Motor neuron (in vitro differentiated cells): ENCODE measurements around the gene RBM39. TPM values are rescaled to one million over a fixed set of nuclear protein-coding genes. Genes with fewer than 3 reads are reported as not detected.
A peak's percentile ranks its signal among the peaks of the same experiment; 100 is the strongest.
"Not testable (repeated sequence)": the region's sequence is repeated elsewhere in the genome, so short reads cannot be mapped to it uniquely, and the experiment has no call there.

Source experiments
- ATAC-seq, 8 experiments: fragments of 200-7000 bp; cut with Tn5 transposase; replicated peaks in 6 of 8; 2 replicates each; pipeline ENCODE4 v1.8.0; 2021; ENCODE audit warnings: mild to moderate bottlenecking in 8 of 8, moderate library complexity in 8 of 8
- H3K27ac ChIP-seq, 2 donors: fragments of 250-450 bp; sonication (Bioruptor Pico); 2 replicates each; pipeline ENCODE4 v1.9.0; 2021; ENCODE audit warnings: antibody characterized with exemption in 2 of 2, mild to moderate bottlenecking in 2 of 2, moderate library complexity in 1 of 2
- H3K4me1 ChIP-seq, 2 donors: fragments of 250-450 bp; sonication (Bioruptor Pico); replicated peaks in 1 of 2; 2 replicates each; pipeline ENCODE4 v1.6.1; 2021; ENCODE audit warnings: antibody characterized with exemption in 2 of 2, mild to moderate bottlenecking in 2 of 2, moderate library complexity in 1 of 2
- H3K4me3 ChIP-seq, 5 donors: fragments of 250-450 bp; sonication (Bioruptor Pico); 2 replicates each; pipeline ENCODE4 v1.9.0; 2021; ENCODE audit warnings: antibody characterized with exemption in 5 of 5, mild to moderate bottlenecking in 5 of 5, moderate library complexity in 4 of 5
- WGBS, 10 experiments: fragments of 450-650 bp; shearing (Covaris generic); methylation state at CpG; one replicate each; pipeline ENCODE4 v1.0.0; 2022; 5-methylcytosine and 5-hydroxymethylcytosine counted together
- in situ Hi-C, 9 experiments: fragments of 400-800 bp; cut with MboI; loops; one replicate each; pipeline ENCODE4 v1.15.0; 2021; ENCODE audit warnings: low sequenced_read_pairs in 9 of 9, low pct_unique_long_range_greater_than_20kb in 2 of 9; ENCODE audit not compliant: unreplicated experiment in 9 of 9
- total RNA-seq, 8 experiments: library from RNA; unstranded; fragments of 300-600 nt; gene quantifications; 2 replicates each; pipeline versions ENCODE4 v1.2.3 to v1.2.4, GENCODE V29; 2022

RBM39 gene
- total RNA-seq, 8 experiments from 2014 or later, result 254 to 567 (median 319) TPM

DNA sequence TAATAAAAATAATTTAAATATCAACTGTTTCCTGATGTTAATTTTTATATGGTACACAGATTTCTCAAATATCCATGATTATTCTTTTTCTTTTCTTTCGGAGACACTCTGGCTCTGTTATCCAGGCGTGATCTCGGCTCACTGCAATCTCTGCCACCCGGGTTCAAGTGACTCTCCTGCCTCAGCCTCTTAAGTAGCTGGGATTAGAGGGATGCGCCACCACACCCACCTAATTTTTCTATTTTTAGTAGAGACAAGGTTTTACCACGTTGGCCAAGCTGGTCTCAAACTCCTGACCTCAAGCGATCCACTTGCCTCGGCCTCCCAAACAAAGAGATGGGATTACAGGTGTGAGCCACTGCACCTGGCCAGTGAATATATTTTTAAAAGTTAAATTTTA is 22.3 kb downstream of the RBM39 start:
- 42 to 100% (median 87%) methylated on average over 2 to 7 of the region's 8 CpGs; no CpG with 5 or more reads in 1 of the 10 experiments for WGBS, 10 experiments
- in situ Hi-C loops, result loop anchor here in 1 of 9 experiments (25.0 kb wide), 1 partner anchor 168 kb away; no protein-coding TSS in a partner anchor
- H3K4me3 ChIP-seq, result no peak overlapping the region
- no peak for ATAC-seq
- no peak overlapping the region for H3K27ac ChIP-seq
- H3K4me1 ChIP-seq, result no peaks in the 10 kb centered on the region

DNA sequence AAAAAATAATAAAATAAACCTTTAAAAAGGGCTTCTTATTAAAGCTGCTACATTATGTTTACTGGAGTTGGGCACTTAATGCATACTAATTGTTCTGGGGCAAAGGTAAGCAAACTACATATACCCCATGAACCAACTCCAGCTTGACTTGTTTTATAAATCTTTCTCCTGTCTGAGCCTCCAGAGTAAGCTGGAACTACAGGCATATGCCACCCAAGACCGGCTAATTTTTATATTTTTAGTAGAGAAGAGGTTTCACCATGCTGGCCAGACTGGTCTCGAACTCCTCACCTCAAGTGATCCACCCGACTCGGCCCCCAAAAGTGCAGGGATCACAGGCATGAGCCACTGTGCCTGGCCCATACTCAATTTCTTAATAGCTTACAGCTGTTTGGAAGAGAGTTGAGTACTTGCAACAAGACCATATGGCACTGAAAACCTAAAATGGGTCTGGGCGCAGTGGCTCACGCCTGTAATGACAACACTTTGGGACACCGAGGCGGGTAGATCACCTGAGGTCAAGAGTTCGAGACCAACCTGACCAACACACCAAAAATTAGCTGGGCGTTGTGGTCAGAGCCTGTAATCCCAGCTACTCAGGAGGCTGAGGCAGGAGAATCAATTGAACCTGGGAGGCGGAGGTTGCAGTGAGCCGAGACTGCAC is 23.0 kb downstream of the RBM39 start:
- in situ Hi-C loops, result loop anchor here in 1 of 9 experiments (25.0 kb wide), 1 partner anchor 168 kb away; no protein-coding TSS in a partner anchor
- ATAC-seq, result peak in 1 of 8 experiments; percentile 3

GRCh38 chr20:35718321-35718720 is 23.7 kb downstream of the RBM39 start:
- not testable (repeated sequence) for H3K4me3 ChIP-seq, H3K4me1 ChIP-seq, H3K27ac ChIP-seq
- in situ Hi-C loops, result loop anchor here in 1 of 9 experiments (25.0 kb wide), 1 partner anchor 169 kb away; no protein-coding TSS in a partner anchor
- WGBS, 10 experiments, result 75 to 100% (median 92%) methylated on average over 1 to 7 of the region's 8 CpGs; no CpG with 5 or more reads in 3 of the 10 experiments
- ATAC-seq, result peak in 1 of 8 experiments; percentile 15

More for the DNA sequence above, 23.0 kb downstream of the RBM39 start:
- WGBS, 10 experiments, result 41 to 100% (median 88%) methylated on average over 1 to 10 of the region's 12 CpGs; no CpG with 5 or more reads in 1 of the 10 experiments
- Histone ChIP-seq H3K27ac (no peak overlapping the region), H3K4me1 (no peaks in the 10 kb centered on the region), H3K4me3 (no peak overlapping the region)

DNA sequence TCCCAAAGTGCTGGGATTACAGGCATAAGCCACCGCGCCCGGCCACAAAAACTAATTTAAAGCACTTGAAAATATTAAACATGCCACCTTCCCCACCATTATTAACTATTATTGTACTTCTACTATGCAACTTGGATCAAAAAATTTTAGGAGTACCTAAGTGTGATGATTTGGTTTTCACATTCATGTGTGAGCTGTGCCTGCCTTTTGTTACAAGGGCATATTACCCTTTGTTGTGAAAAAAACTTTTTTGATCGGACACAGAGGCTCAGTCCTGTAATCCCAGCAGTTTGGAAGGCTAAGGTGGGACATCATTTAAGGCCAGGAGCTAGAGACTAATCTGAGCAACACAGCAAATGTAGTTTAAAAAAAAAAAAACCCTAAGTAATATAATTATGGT is 25.7 kb downstream of the RBM39 start:
- in situ Hi-C loops, result loop anchor here in 1 of 9 experiments (25.0 kb wide), 1 partner anchor 171 kb away; no protein-coding TSS in a partner anchor
- Histone ChIP-seq H3K4me3 (no peak overlapping the region), H3K4me1 (peaks cover 0 to 7% of the 10 kb centered on the region in 2 donors), H3K27ac (no peak overlapping the region)
- WGBS, 10 experiments, result 83 to 100% (median 100%) methylated on average over 1 to 3 of the region's 4 CpGs; no CpG with 5 or more reads in 4 of the 10 experiments
- ATAC-seq, result no peak

- in situ Hi-C loops, result loop anchor here in 1 of 9 experiments (25.0 kb wide), 1 partner anchor 172 kb away; no protein-coding TSS in a partner anchor
- Histone ChIP-seq H3K4me3 (no peak overlapping the region), H3K4me1 (peaks cover 4 to 8% of the 10 kb centered on the region in 2 donors), H3K27ac (no peak overlapping the region)
- ATAC-seq, result no peak
- WGBS, 10 experiments, result 60 to 100% (median 94%) methylated on average over 1 to 2 of the region's 2 CpGs; no CpG with 5 or more reads in 2 of the 10 experiments
Observed at GRCh38 chr20:35715652-35716051, 26.4 kb downstream of the RBM39 start.

DNA sequence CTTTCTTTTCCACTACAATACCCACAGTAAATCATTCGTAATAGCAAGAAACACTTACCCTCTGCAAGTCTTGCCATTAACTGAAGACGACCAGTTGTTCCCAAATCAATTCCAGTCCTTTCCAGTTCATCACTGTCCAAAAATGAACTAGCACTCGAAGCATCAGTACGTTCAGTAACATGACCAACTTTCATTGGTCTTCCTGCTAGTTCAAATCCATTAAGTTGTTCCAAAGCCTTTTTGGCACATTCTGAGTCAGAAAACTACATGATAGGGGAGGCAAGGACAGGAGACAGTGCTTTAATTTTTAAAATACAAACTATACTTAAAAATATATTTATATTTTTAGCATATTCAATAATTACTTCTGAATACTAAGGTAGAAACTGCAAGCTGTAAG is 27.9 kb downstream of the RBM39 start:
- Histone ChIP-seq H3K27ac (no peak overlapping the region), H3K4me1 (peaks cover 15 to 17% of the 10 kb centered on the region in 2 donors), H3K4me3 (no peak overlapping the region)
- no peak for ATAC-seq
- in situ Hi-C loops, result loop anchor here in 1 of 9 experiments (25.0 kb wide), 1 partner anchor 173 kb away; no protein-coding TSS in a partner anchor
- WGBS, 10 experiments, result 41 to 100% (median 98%) methylated on average over 1 to 4 of the region's 4 CpGs; no CpG with 5 or more reads in 1 of the 10 experiments

DNA sequence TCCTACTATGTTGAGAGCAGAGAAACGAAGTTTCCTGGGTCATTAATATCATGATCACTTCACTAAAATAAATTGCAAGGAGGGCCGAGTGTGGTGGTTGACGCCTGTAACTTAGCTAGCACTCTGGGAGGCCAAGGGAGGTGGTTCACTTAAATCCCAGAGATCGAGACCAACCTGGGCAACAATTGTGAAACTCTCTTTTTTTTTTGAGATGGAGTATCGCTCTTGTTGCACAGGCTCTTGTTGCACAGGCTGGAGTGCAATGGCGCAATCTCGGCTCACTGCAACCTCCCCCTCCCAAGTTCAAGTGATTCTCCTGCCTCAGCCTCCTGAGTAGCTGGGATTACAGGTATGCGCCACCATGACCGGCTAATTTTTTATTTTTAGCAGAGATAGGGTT is 28.9 kb downstream of the RBM39 start:
- in situ Hi-C loops, result loop anchor here in 1 of 9 experiments (25.0 kb wide), 1 partner anchor 174 kb away; no protein-coding TSS in a partner anchor
- peaks cover 17% of the 10 kb centered on the region in 2 donors for H3K4me1 ChIP-seq
- ATAC-seq, H3K27ac ChIP-seq, H3K4me3 ChIP-seq: not testable (repeated sequence)
- WGBS, 10 experiments, result 67 to 100% (median 91%) methylated on average over 1 to 8 of the region's 9 CpGs; no CpG with 5 or more reads in 2 of the 10 experiments

- H3K4me3 ChIP-seq, result no peak overlapping the region
- no peak overlapping the region for H3K27ac ChIP-seq
- WGBS, 10 experiments, result 51 to 100% (median 94%) methylated on average over 1 to 5 of the region's 6 CpGs
- ATAC-seq, result no peak
- in situ Hi-C loops, result loop anchor here in 1 of 9 experiments (25.0 kb wide), 1 partner anchor 176 kb away; no protein-coding TSS in a partner anchor
- peaks cover 17% of the 10 kb centered on the region in 2 donors for H3K4me1 ChIP-seq
Observed at GRCh38 chr20:35711588-35712209, 30.4 kb downstream of the RBM39 start.

DNA sequence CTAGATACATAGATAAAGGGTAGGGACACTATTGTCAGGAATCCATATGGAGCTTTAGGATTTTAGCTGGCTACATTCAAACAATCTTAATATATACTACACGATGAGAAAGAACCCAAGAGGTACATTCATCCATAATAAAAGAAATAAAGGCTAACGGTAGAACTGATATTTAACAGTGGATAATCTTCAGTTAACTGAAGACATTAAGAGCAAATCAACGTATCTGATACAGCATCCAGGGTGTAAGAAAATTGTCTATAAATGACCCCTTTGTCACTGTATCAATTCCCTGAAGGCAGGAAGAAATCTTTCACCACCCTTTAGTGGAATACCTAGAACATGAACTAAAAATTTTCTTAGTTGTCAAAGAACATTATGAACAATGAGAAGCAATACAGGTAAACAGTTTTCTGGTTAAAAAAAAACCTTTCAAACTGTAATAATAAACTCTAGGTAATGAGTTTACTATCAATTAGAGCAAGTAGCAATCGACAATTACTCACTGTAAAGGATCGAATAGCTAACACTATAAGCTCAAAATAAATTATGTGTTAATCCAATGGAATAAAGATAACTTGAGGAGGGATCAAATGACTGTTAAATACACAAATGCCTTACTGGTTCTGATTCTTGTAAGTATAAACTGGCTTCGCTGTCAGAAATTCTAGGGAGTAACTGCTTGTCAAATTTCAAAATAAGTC is 31.0 kb downstream of the RBM39 start:
- 26 to 97% (median 89%) methylated on average over 3 to 6 of the region's 6 CpGs; no CpG with 5 or more reads in 1 of the 10 experiments for WGBS, 10 experiments
- no peak for ATAC-seq
- H3K4me3 ChIP-seq, result no peak overlapping the region
- no peak overlapping the region for H3K27ac ChIP-seq
- peaks cover 17% of the 10 kb centered on the region in 2 donors for H3K4me1 ChIP-seq
- in situ Hi-C loops, result loop anchor here in 1 of 9 experiments (25.0 kb wide), 1 partner anchor 176 kb away; no protein-coding TSS in a partner anchor

DNA sequence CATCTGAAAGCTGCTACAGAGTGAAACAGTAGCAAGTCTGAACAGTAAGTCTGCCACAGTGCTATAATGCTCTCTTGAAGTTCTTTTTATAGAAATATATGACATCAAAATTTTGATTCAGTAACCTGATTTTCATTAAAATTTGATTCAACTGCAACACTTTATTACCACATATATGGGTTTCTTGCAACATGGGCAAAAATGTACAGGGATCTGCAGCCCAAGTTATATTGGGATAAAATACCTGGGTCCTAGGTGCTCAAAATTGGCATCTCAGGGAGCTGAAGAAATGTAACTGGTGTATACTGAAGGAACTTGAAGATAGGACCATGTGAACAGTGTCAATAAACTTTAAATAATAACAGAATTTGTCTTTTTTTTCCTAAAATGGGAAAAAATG is 32.0 kb downstream of the RBM39 start:
- in situ Hi-C loops, result loop anchor here in 1 of 9 experiments (25.0 kb wide), 1 partner anchor 177 kb away; no protein-coding TSS in a partner anchor
- Histone ChIP-seq H3K4me1 (peaks cover 17% of the 10 kb centered on the region in 2 donors), H3K4me3 (no peak overlapping the region), H3K27ac (no peak overlapping the region)
- no peak for ATAC-seq

DNA sequence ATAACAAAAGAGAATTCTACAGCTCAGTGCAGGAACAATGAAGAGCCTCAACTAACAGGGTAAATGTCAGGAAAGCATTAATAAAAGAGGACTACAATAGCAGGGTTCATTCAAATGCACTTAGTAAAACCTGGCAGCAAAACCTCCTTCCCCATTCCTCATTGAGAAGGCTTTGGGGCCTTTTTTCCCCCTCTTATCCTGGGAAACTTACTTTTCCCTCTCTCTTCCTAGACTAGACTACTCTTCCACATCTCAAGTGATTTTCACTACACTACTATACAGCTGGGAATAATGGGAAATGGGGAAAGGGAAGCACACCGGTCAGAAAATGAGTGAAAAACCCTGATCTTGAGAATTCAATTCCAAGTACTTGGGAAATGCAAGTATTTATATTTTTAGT is 32.8 kb downstream of the RBM39 start:
- Histone ChIP-seq H3K4me1 (peaks cover 17% of the 10 kb centered on the region in 2 donors), H3K4me3 (no peak overlapping the region), H3K27ac (no peak overlapping the region)
- WGBS, 10 experiments, result 17 to 100% (median 80%) methylated on average over 1 of the region's 1 CpG; no CpG with 5 or more reads in 3 of the 10 experiments
- ATAC-seq, result peak in 5 of 8 experiments; percentile 32 to 70 (median 45)
- in situ Hi-C loops, result loop anchor here in 1 of 9 experiments (25.0 kb wide), 1 partner anchor 178 kb away; no protein-coding TSS in a partner anchor

DNA sequence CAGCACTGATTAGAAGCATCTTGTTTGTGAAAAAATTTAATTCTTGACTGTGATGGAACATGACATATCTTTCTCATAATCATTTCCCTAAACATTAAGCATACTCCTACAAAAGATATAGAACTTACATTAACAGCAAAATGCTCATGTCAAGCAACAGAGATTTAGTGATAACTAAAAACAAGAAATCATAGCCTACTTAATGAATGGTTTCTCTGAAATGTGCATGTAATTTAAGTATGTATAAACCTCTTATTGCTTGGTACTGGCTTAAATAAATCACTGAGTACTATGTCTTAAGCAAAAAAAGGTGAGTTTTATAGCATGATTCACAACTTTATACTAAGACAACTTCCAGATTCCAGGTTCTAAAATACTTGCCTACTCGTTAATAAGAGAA is 33.6 kb downstream of the RBM39 start:
- H3K27ac ChIP-seq, result no peak overlapping the region
- in situ Hi-C loops, result loop anchor here in 1 of 9 experiments (25.0 kb wide), 1 partner anchor 179 kb away; no protein-coding TSS in a partner anchor
- H3K4me3 ChIP-seq, result no peak overlapping the region
- H3K4me1 ChIP-seq, result peaks cover 17% of the 10 kb centered on the region in 2 donors
- ATAC-seq, result no peak
- WGBS, 10 experiments, result 45 to 100% (median 63%) methylated on average over 1 of the region's 1 CpG; no CpG with 5 or more reads in 3 of the 10 experiments
